Esophagus muscularis mucosa (tissue), 4 donors: ENCODE results near the gene PPP2R1B. TPM values are rescaled to one million over a fixed set of nuclear protein-coding genes. Genes with fewer than 3 reads are reported as not detected.

ENCODE experiments used
- DNase-seq: peaks from one replicate; pipeline ENCODE4 v3.0.0-alpha.2; 2017; ENCODE audit errors: extremely low spot score
- H3K27ac ChIP-seq, 4 donors: fragments of 200-600 bp; sonication (generic); replicated peaks in 1 of 4; 1 replicate in 3 of 4; 2 replicates in 1 of 4; pipeline ENCODE4 v1.5.1; 2016 to 2019; ENCODE audit warnings: mild to moderate bottlenecking in 1 of 4
- H3K27me3 ChIP-seq, 4 donors: fragments of 200-600 bp; sonication (generic); one replicate each; pipeline versions ENCODE4 v1.5.1 to v1.6.0; 2016 to 2019
- H3K36me3 ChIP-seq, 4 donors: fragments of 200-600 bp; sonication (generic); one replicate each; pipeline ENCODE4 v1.5.1; 2016 to 2019
- H3K4me1 ChIP-seq, 4 donors: fragments of 200-600 bp; sonication (generic); one replicate each; pipeline ENCODE4 v1.5.1; 2016 to 2019
- H3K4me3 ChIP-seq, 4 donors: fragments of 200-600 bp; sonication (generic); 1 replicate in 2 of 4; 2 replicates in 2 of 4; pipeline ENCODE4 v1.5.1; 2016 to 2019; ENCODE audit warnings: mild to moderate bottlenecking in 4 of 4, moderate library complexity in 1 of 4
- H3K9me3 ChIP-seq, 4 donors: fragments of 200-600 bp; sonication (generic); 1 replicate in 3 of 4; 2 replicates in 1 of 4; pipeline ENCODE4 v1.5.1; 2016 to 2019
- EP300 ChIP-seq: sonication (generic); formaldehyde crosslinking; IDR thresholded peaks from one replicate; pipeline ENCODE4 v1.6.1; 2017; ENCODE audit warnings: antibody characterized with exemption
- POLR2A ChIP-seq: fragments of 450-650 bp; IDR thresholded peaks from one replicate; pipeline ENCODE4 v1.6.1; 2017; ENCODE audit warnings: antibody characterized with exemption, moderate library complexity, mild to moderate bottlenecking, low read depth
- POLR2AphosphoS5 ChIP-seq, 2 donors: sonication (generic); formaldehyde crosslinking; IDR thresholded peaks; one replicate each; pipeline ENCODE4 v1.6.1; 2017; ENCODE audit warnings: antibody characterized with exemption in 2 of 2
- WGBS: methylation state at CpG from one replicate; pipeline ENCODE4 v1.1.5; 2018; 5-methylcytosine and 5-hydroxymethylcytosine counted together
- intact Hi-C: fragments of 100-400 bp; cut with DNase I; formaldehyde crosslinking; loops from one replicate; pipeline ENCODE4 v1.15.1; 2023
- total RNA-seq, 4 donors: library from RNA; depleted of rRNA; stranded (reverse); fragments of >200 nt; gene quantifications; one replicate each; pipeline versions ENCODE4 v1.1.0 to v1.2.1, GENCODE V29; 2016
- TF ChIP-seq, protein P1 (sequence below), 3 experiments: fragments of 200-600 bp in 2 of 3; fragments of 450-650 bp in 1 of 3; sonication (generic) in 2 of 3; IDR thresholded peaks; one replicate each; pipeline ENCODE4 v1.5.1; 2017 to 2019; ENCODE audit warnings: antibody characterized with exemption in 3 of 3, mild to moderate bottlenecking in 2 of 3, moderate library complexity in 1 of 3

The PPP2R1B gene
- total RNA-seq, 4 donors from 2014 or later: 9.6 to 12.8 (median 10.5) TPM

DNA sequence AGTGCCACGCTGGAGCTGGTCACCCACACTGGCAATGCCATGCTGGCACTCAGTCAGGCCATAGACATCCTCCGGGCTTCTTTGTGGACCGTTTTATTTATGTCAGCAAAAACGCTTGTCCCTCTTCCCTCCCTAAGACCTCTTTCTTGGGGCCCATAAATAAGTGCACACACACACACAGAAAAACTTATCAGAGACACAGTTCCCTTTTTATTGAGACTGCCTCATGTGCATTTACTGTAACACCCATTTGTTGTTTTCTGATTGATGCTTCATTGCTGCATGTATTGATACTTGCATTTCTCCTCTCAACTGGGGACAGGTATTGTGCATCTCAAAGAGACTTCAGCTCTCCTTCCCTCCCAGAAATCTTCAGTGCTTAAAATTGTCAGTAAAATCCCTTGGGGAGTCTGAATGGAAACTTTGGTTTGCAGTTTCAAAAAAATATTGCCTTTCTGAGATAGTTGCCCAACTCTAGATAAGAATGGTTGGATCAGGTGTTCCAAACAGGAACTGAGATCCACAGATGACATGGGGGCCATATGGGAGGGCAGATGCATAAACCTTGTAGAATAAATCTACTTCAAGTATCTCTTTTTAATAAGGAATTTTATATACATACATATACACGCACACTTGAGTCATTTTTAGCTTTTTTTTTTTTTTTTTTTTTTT lies 50.9 kb downstream of the PPP2R1B start:
- H3K27ac ChIP-seq: no peak overlapping the region
- H3K4me3 ChIP-seq: no peak overlapping the region
- 79% methylated on average over 5 of the region's 5 CpGs for WGBS
- H3K9me3 ChIP-seq: no peaks in the 10 kb centered on the region
- DNase-seq: no peak
- no peaks in the 10 kb centered on the region for H3K27me3 ChIP-seq
- peaks cover 0 to 66% (median 34%) of the 10 kb centered on the region in 4 donors for H3K36me3 ChIP-seq
- intact Hi-C loops: no loop called here
- H3K4me1 ChIP-seq: peaks cover 7 to 23% (median 19%) of the 10 kb centered on the region in 4 donors
- no peak for TF ChIP-seq EP300
- TF ChIP-seq, protein P1, sequence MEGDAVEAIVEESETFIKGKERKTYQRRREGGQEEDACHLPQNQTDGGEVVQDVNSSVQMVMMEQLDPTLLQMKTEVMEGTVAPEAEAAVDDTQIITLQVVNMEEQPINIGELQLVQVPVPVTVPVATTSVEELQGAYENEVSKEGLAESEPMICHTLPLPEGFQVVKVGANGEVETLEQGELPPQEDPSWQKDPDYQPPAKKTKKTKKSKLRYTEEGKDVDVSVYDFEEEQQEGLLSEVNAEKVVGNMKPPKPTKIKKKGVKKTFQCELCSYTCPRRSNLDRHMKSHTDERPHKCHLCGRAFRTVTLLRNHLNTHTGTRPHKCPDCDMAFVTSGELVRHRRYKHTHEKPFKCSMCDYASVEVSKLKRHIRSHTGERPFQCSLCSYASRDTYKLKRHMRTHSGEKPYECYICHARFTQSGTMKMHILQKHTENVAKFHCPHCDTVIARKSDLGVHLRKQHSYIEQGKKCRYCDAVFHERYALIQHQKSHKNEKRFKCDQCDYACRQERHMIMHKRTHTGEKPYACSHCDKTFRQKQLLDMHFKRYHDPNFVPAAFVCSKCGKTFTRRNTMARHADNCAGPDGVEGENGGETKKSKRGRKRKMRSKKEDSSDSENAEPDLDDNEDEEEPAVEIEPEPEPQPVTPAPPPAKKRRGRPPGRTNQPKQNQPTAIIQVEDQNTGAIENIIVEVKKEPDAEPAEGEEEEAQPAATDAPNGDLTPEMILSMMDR (IDR thresholded peaks at IDR 0.05): no peak
- TF ChIP-seq POLR2A: no peak
- no peak for TF ChIP-seq POLR2AphosphoS5 (IDR thresholded peaks at IDR 0.05)

DNA sequence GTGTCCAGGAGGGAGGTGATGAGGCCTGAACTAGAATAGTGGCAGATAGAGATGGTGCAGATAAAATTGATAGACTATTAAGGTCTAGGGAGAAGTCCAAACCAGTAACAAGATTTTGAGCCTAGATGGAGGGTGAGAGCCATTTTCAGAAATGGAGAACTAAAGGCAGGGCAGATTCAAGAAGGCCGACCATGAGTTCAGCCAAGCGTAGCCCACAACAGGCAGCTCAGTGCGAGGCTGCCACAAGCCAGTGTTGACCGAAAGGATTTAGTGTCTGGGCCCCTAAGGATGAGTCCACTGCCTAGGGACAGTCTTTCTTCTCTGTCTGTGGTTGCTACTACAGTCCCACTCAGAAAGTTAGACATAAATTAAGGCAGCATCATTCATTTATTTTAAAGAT lies 51.7 kb downstream of the PPP2R1B start:
- TF ChIP-seq POLR2AphosphoS5 (IDR thresholded peaks at IDR 0.05) (no peak), EP300 (no peak), POLR2A (no peak)
- TF ChIP-seq, protein P1 (IDR thresholded peaks at IDR 0.05): no peak
- H3K27me3 ChIP-seq: no peaks in the 10 kb centered on the region
- H3K9me3 ChIP-seq: no peaks in the 10 kb centered on the region
- WGBS: 93% methylated on average over 4 of the region's 4 CpGs
- H3K4me1 ChIP-seq: peaks cover 7 to 21% (median 19%) of the 10 kb centered on the region in 4 donors
- no peak overlapping the region for H3K4me3 ChIP-seq
- H3K36me3 ChIP-seq: peaks cover 0 to 62% (median 27%) of the 10 kb centered on the region in 4 donors
- no peak overlapping the region for H3K27ac ChIP-seq
- no peak for DNase-seq
- intact Hi-C loops: no loop called here

DNA sequence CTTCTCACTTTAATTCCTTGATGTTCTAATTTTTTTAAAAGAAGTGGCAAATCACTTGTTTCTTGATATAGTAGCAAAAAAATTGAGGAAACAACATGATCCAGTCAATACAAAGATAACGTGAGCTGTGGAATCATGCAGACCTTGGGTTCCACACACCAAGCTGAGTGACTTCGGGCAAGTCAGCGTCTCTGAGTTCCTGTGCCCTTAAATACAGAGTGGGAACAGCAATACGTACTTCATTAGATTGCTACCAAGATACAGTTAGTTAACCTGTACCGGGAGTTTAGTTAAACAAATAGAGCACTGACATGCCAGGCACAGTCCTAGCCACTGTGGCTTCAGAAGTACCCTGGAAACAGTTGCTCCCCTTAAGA lies 58.5 kb downstream of the PPP2R1B start:
- intact Hi-C loops: no loop called here
- peak overlapping the region; percentile 6 to 64 (median 52) for H3K27ac ChIP-seq

GRCh38 chr11:111707039-111707690 lies 59.0 kb downstream of the PPP2R1B start:
- Histone ChIP-seq H3K27ac (peak overlapping the region; percentile 43 to 64 (median 54)), H3K36me3 (peaks cover 0 to 70% (median 39%) of the 10 kb centered on the region in 4 donors), H3K27me3 (no peaks in the 10 kb centered on the region), H3K4me3 (peak overlapping the region in 1 of 4 donors; percentile 12), H3K9me3 (no peaks in the 10 kb centered on the region), H3K4me1 (peaks cover 12 to 22% (median 20%) of the 10 kb centered on the region in 4 donors)
- TF ChIP-seq EP300 (no peak), POLR2AphosphoS5 (IDR thresholded peaks at IDR 0.05) (peak; percentile 68 to 76)
- DNase-seq: no peak
- intact Hi-C loops: no loop called here
- WGBS: 28% methylated on average over 9 of the region's 9 CpGs

More for the DNA sequence above, 58.5 kb downstream of the PPP2R1B start:
- 95% methylated on average over 5 of the region's 5 CpGs for WGBS
- peaks cover 0 to 70% (median 41%) of the 10 kb centered on the region in 4 donors for H3K36me3 ChIP-seq
- no peaks in the 10 kb centered on the region for H3K9me3 ChIP-seq
- TF ChIP-seq POLR2A: no peak
- no peak for TF ChIP-seq EP300
- no peak for TF ChIP-seq POLR2AphosphoS5 (IDR thresholded peaks at IDR 0.05)
- TF ChIP-seq, protein P1 (IDR thresholded peaks at IDR 0.05): no peak
- peaks cover 12 to 22% (median 20%) of the 10 kb centered on the region in 4 donors for H3K4me1 ChIP-seq
- H3K4me3 ChIP-seq: no peak overlapping the region
- H3K27me3 ChIP-seq: no peaks in the 10 kb centered on the region
- no peak for DNase-seq

GRCh38 chr11:111703576-111703975 lies 62.6 kb downstream of the PPP2R1B start:
- H3K27me3 ChIP-seq: no peaks in the 10 kb centered on the region
- peaks cover 17 to 29% (median 23%) of the 10 kb centered on the region in 4 donors for H3K4me1 ChIP-seq
- H3K9me3 ChIP-seq: no peaks in the 10 kb centered on the region
- 91% methylated on average over 1 of the region's 1 CpG for WGBS
- intact Hi-C loops: no loop called here
- no peak for DNase-seq
- H3K36me3 ChIP-seq: peaks cover 0 to 56% (median 31%) of the 10 kb centered on the region in 4 donors
- TF ChIP-seq POLR2A: no peak
- TF ChIP-seq POLR2AphosphoS5 (IDR thresholded peaks at IDR 0.05): no peak
- TF ChIP-seq, protein P1 (IDR thresholded peaks at IDR 0.05): no peak
- no peak overlapping the region for H3K27ac ChIP-seq
- no peak overlapping the region for H3K4me3 ChIP-seq
